Sciatic nerve (tissue), 2 donors: ENCODE results near the gene TSHZ1. TPM values are rescaled to one million over a fixed set of nuclear protein-coding genes. Genes with fewer than 3 reads are reported as not detected.

Source experiments
- ATAC-seq: fragments of 200-7000 bp; cut with Tn5 transposase; one replicate; pipeline ENCODE4 v1.9.1; 2020; ENCODE audit warnings: mild to moderate bottlenecking, moderate library complexity
- DNase-seq: peaks from one replicate; pipeline ENCODE4 v3.0.0-alpha.2; 2020; ENCODE audit warnings: low spot score
- intact Hi-C: fragments of 100-400 bp; cut with DNase I; formaldehyde crosslinking; loops from one replicate; pipeline ENCODE4 v1.14.2; 2022
- total RNA-seq: library from RNA; stranded (reverse); fragmentation: NEBNext Ultra II Directional; extraction: Animal tissue kit (Norgen Biotek cat#: 25700); gene quantifications from one replicate; pipeline ENCODE4 v1.2.1, GENCODE V29; 2021
- donor health status: DM: no; HTN: no; CAD: no.
- donor health status: DM: no; HTN: no; CAD: no.

The TSHZ1 gene
- total RNA-seq, 1 donor from 2014 or later = 25.4 TPM

- DNase-seq = no peak
- intact Hi-C loops = no loop called here
Measured at GRCh38 chr18:75215663-75216062, 5.1 kb downstream of the TSHZ1 start.

GRCh38 chr18:75216212-75216910 is 5.8 kb downstream of the TSHZ1 start:
- DNase-seq = no peak
- ATAC-seq = peak; percentile 3
- intact Hi-C loops = no loop called here

More at GRCh38 chr18:75215663-75216062, 5.1 kb downstream of the TSHZ1 start:
- no peak for ATAC-seq

GRCh38 chr18:75216911-75217689 is 6.5 kb downstream of the TSHZ1 start:
- ATAC-seq (peak; percentile 49), DNase-seq (no peak)
- intact Hi-C loops = no loop called here

- no peak for DNase-seq
- intact Hi-C loops = no loop called here
- ATAC-seq = no peak
Measured at GRCh38 chr18:75218065-75218923, 7.7 kb downstream of the TSHZ1 start.

- DNase-seq = no peak
- ATAC-seq = no peak
- intact Hi-C loops = no loop called here
Measured at GRCh38 chr18:75219745-75220375, 9.3 kb downstream of the TSHZ1 start.

- DNase-seq = no peak
- no peak for ATAC-seq
- intact Hi-C loops = no loop called here
Measured at GRCh38 chr18:75220551-75221355, 10.2 kb downstream of the TSHZ1 start.

- DNase-seq (no peak), ATAC-seq (no peak)
- intact Hi-C loops = no loop called here
Measured at GRCh38 chr18:75221397-75221796, 10.8 kb downstream of the TSHZ1 start.

- intact Hi-C loops = no loop called here
- DNase-seq (no peak), ATAC-seq (no peak)
Measured at GRCh38 chr18:75221897-75222296, 11.3 kb downstream of the TSHZ1 start.

GRCh38 chr18:75222407-75222806 is 11.8 kb downstream of the TSHZ1 start:
- DNase-seq = no peak
- ATAC-seq = no peak
- intact Hi-C loops = no loop called here

- intact Hi-C loops = no loop called here
- ATAC-seq = peak; percentile 27
Measured at GRCh38 chr18:75223687-75224347, 13.2 kb downstream of the TSHZ1 start.

GRCh38 chr18:75226286-75226955 is 15.8 kb downstream of the TSHZ1 start:
- DNase-seq = no peak
- intact Hi-C loops = no loop called here
- ATAC-seq = peak; percentile 18

More at GRCh38 chr18:75223687-75224347, 13.2 kb downstream of the TSHZ1 start:
- DNase-seq = no peak

- ATAC-seq = peak; percentile 21
- no peak for DNase-seq
- intact Hi-C loops = no loop called here
Measured at GRCh38 chr18:75226956-75227316, 16.3 kb downstream of the TSHZ1 start.

GRCh38 chr18:75227535-75228296 is 17.1 kb downstream of the TSHZ1 start:
- ATAC-seq (no peak), DNase-seq (no peak)
- intact Hi-C loops = no loop called here

GRCh38 chr18:75228967-75229366 is 18.4 kb downstream of the TSHZ1 start:
- ATAC-seq (no peak), DNase-seq (no peak)
- intact Hi-C loops = no loop called here

GRCh38 chr18:75229437-75229836 is 18.8 kb downstream of the TSHZ1 start:
- no peak for DNase-seq
- intact Hi-C loops = no loop called here
- no peak for ATAC-seq

GRCh38 chr18:75230163-75231052 is 19.8 kb downstream of the TSHZ1 start:
- DNase-seq (no peak), ATAC-seq (no peak)
- intact Hi-C loops = no loop called here
